IMR-90 (cell line): Measurements from ENCODE around the gene PSD2. TPM values are rescaled to one million over a fixed set of nuclear protein-coding genes. Genes with fewer than 3 reads are reported as not detected.

Experiments
- ATAC-seq: fragments of 200-7000 bp; cut with Tn5 transposase; 2 replicates; pipeline ENCODE4 v1.9.1; 2020; ENCODE audit warnings: low read depth, mild to moderate bottlenecking, moderate library complexity
- BruUV-seq: library from RNA; stranded (reverse); fragments of 400-500 nt; replicated peaks from 2 replicates; lab custom pipeline; 2021; lab: Mats Ljungman, UMichigan
- CTCF ChIA-PET: fragments of 300-600 bp; formaldehyde crosslinking; extraction: SDS; loops from one replicate; lab custom pipeline; 2021; ENCODE audit warnings: antibody characterized with exemption; lab: Yijun Ruan, JAX
- POLR2A ChIA-PET: fragments of 300-600 bp; sonication (Branson Sonifier 250); formaldehyde crosslinking; loops from one replicate; lab custom pipeline; 2022; ENCODE audit warnings: antibody characterized with exemption; ENCODE audit not compliant: unreplicated experiment; lab: Charles Lee
- DNase-seq: peaks from one replicate; pipeline ENCODE4 v3.0.0; 2013
- H2AFZ ChIP-seq: replicated peaks from 2 replicates; pipeline ENCODE3; 2013; ENCODE audit warnings: low read length, mild to moderate bottlenecking; ENCODE audit not compliant: poor library complexity
- H2AK5ac ChIP-seq: 2 replicates; pipeline ENCODE4 v1.6.1; 2013; ENCODE audit warnings: low read depth, low read length, inconsistent platforms
- H2AK9ac ChIP-seq: replicated peaks from 2 replicates; pipeline ENCODE3; 2013; ENCODE audit warnings: mild to moderate bottlenecking, low read depth, low read length, moderate library complexity; ENCODE audit not compliant: poor library complexity
- H2BK120ac ChIP-seq: 2 replicates; pipeline ENCODE4 v1.6.1; 2013; ENCODE audit warnings: low read depth, low read length, inconsistent platforms
- H2BK15ac ChIP-seq: 3 replicates; pipeline ENCODE4 v1.6.1; 2013; ENCODE audit warnings: low read depth, low read length, inconsistent platforms
- H2BK20ac ChIP-seq: 2 replicates; pipeline ENCODE4 v1.6.1; 2013; ENCODE audit warnings: low read depth, mild to moderate bottlenecking, inconsistent platforms, low read length, moderate library complexity
- H2BK5ac ChIP-seq: 2 replicates; pipeline ENCODE4 v1.6.1; 2013; ENCODE audit warnings: mild to moderate bottlenecking, low read depth, low read length, inconsistent platforms; ENCODE audit not compliant: poor library complexity, severe bottlenecking
- H3K14ac ChIP-seq: replicated peaks from 2 replicates; pipeline ENCODE4 v1.6.1; 2013; ENCODE audit warnings: low read depth, low read length, inconsistent platforms
- H3K18ac ChIP-seq: 2 replicates; pipeline ENCODE4 v1.6.1; 2013; ENCODE audit warnings: low read depth, low read length, control low read depth
- H3K23ac ChIP-seq: 2 replicates; pipeline ENCODE4 v1.6.1; 2013; ENCODE audit warnings: low read depth, low read length, inconsistent platforms
- H3K27ac ChIP-seq: 2 replicates; pipeline ENCODE4 v1.5.1; 2013; ENCODE audit warnings: mild to moderate bottlenecking, control low read depth, low read length; ENCODE audit not compliant: insufficient read depth
- H3K27me3 ChIP-seq: 2 replicates; pipeline ENCODE4 v1.6.1; 2013; ENCODE audit warnings: low read length; ENCODE audit not compliant: control insufficient read depth, insufficient read depth
- H3K36me3 ChIP-seq: 2 replicates; pipeline ENCODE4 v1.6.1; 2013; ENCODE audit warnings: low read length, mixed read lengths; ENCODE audit not compliant: control insufficient read depth, insufficient read depth
- H3K4ac ChIP-seq: 2 replicates; pipeline ENCODE4 v1.6.1; 2013; ENCODE audit warnings: low read depth, low read length, inconsistent platforms
- H3K4me1 ChIP-seq: 2 replicates; pipeline ENCODE4 v1.6.1; 2013; ENCODE audit warnings: low read length, mixed read lengths; ENCODE audit not compliant: control insufficient read depth, insufficient read depth
- H3K4me2 ChIP-seq: 2 replicates; pipeline ENCODE4 v1.6.1; 2013; ENCODE audit warnings: low read depth, mild to moderate bottlenecking, control low read depth, low read length, moderate library complexity
- H3K4me3 ChIP-seq: 2 replicates; pipeline ENCODE4 v1.5.1; 2013; ENCODE audit warnings: low read depth, mild to moderate bottlenecking, control low read depth, low read length, moderate library complexity; ENCODE audit not compliant: insufficient read depth
- H3K56ac ChIP-seq: 2 replicates; pipeline ENCODE4 v1.6.1; 2013; ENCODE audit warnings: low read length, inconsistent platforms; ENCODE audit not compliant: insufficient read depth; ENCODE audit errors: extremely low read depth
- H3K79me1 ChIP-seq, 2 experiments: 2 replicates each; pipeline ENCODE4 v1.6.1; 2013; ENCODE audit warnings: low read length in 2 of 2, inconsistent platforms in 1 of 2, low read depth in 1 of 2
- H3K9ac ChIP-seq: 2 replicates; pipeline ENCODE4 v1.6.1; 2013; ENCODE audit warnings: low read depth, low read length, control low read depth
- H3K9me1 ChIP-seq: 2 replicates; pipeline ENCODE4 v1.6.1; 2013; ENCODE audit warnings: low read length, inconsistent platforms; ENCODE audit not compliant: insufficient read depth
- H3K9me3 ChIP-seq: 2 replicates; pipeline ENCODE4 v1.6.1; 2013; ENCODE audit warnings: low read length; ENCODE audit not compliant: control insufficient read depth, insufficient read depth
- H4K20me1 ChIP-seq: 2 replicates; pipeline ENCODE4 v1.6.1; 2013; ENCODE audit warnings: low read length, inconsistent platforms; ENCODE audit not compliant: insufficient read depth
- H4K5ac ChIP-seq: 2 replicates; pipeline ENCODE4 v1.6.1; 2013; ENCODE audit warnings: mild to moderate bottlenecking, low read depth, low read length, control low read depth
- H4K8ac ChIP-seq, 2 experiments: 2 replicates each; pipeline ENCODE4 v1.6.1; 2013; ENCODE audit warnings: low read depth in 2 of 2, low read length in 2 of 2, control low read depth in 1 of 2, inconsistent platforms in 1 of 2
- H4K91ac ChIP-seq: 2 replicates; pipeline ENCODE4 v1.6.1; 2013; ENCODE audit warnings: low read depth, low read length, inconsistent platforms; ENCODE audit not compliant: insufficient read depth
- FOS ChIP-seq: fragments of 150-350 bp; IDR thresholded peaks from 2 replicates; pipeline ENCODE4 v1.6.1; 2016; ENCODE audit warnings: low read depth, low read length
- MAFK ChIP-seq: IDR thresholded peaks from 2 replicates; pipeline ENCODE4 v1.6.1; 2012; ENCODE audit warnings: low read depth, low read length, improper control_type of control experiment
- POLR2A ChIP-seq: IDR thresholded peaks from 2 replicates; pipeline ENCODE4 v1.6.1; 2012; ENCODE audit warnings: mild to moderate bottlenecking, low read depth, low read length
- RFX5 ChIP-seq: IDR thresholded peaks from 2 replicates; pipeline ENCODE4 v1.8.0; 2012; ENCODE audit warnings: low read depth, mild to moderate bottlenecking, low read length, moderate library complexity
- WGBS, 2 experiments: methylation state at CpG; one replicate each; pipeline versions ENCODE4 v1.1.5 to v1.1.7; 2013; ENCODE audit warnings: missing lambda C conversion rate in 2 of 2; ENCODE audit not compliant: insufficient read length in 1 of 2; ENCODE audit errors: extremely low coverage in 2 of 2; 5-methylcytosine and 5-hydroxymethylcytosine counted together
- dilution Hi-C: fragments of 300-500 bp; cut with HindIII; formaldehyde crosslinking; loops from one replicate; pipeline ENCODE4 v1.14.3; 2018; ENCODE audit warnings: low sequenced_read_pairs; ENCODE audit not compliant: unreplicated experiment
- in situ Hi-C: fragments of 300-500 bp; cut with MboI; formaldehyde crosslinking; loops from 3 replicates; pipeline ENCODE4 v1.14.3; 2019; ENCODE audit warnings: low sequenced_read_pairs, inconsistent platforms, mixed read lengths
- intact Hi-C: fragments of 100-400 bp; cut with micrococcal nuclease; formaldehyde crosslinking; loops from 2 replicates; pipeline ENCODE4 v1.10.0; 2022
- microRNA-seq, 2 experiments: library from miRNA; stranded (forward) in 1 of 2; unstranded in 1 of 2; fragments of 10-50 nt in 1 of 2; fragments of <30 nt in 1 of 2; gene quantifications in 1 of 2; microRNA quantifications in 1 of 2; one replicate each; pipeline versions ENCODE3 to v1.1.0; 2013 to 2020; ENCODE audit not compliant: insufficient read depth in 1 of 2, insufficient read length in 1 of 2, unreplicated experiment in 1 of 2
- polyA plus RNA-seq, 3 experiments: library from polyadenylated mRNA; depleted of rRNA; stranded (reverse); fragments of >200 nt; gene quantifications; 2 replicates each; pipeline ENCODE4 v1.2.3, GENCODE V29; 2012; ENCODE audit warnings: low replicate concordance in 1 of 3
- small RNA-seq, 5 experiments: library from RNA; depleted of rRNA; stranded (forward); fragments of <200 nt; gene quantifications; one replicate each; pipeline ENCODE3, GENCODE V24; 2012
- total RNA-seq: library from RNA; depleted of rRNA; stranded (reverse); fragments of >200 nt; gene quantifications from 2 replicates; pipeline ENCODE4 v1.2.3, GENCODE V29; 2012; rRNA removed
- TF ChIP-seq, protein P1 (sequence below): fragments of 150-350 bp; IDR thresholded peaks from 2 replicates; pipeline ENCODE4 v1.6.1; 2017; ENCODE audit warnings: mild to moderate bottlenecking, antibody characterized with exemption, low read length, low read depth

PSD2 gene
- total and polyA plus RNA-seq, 2 of the 4 experiments (the other 2 are of a cell fraction): 0.05 TPM; not detected in 1

DNA sequence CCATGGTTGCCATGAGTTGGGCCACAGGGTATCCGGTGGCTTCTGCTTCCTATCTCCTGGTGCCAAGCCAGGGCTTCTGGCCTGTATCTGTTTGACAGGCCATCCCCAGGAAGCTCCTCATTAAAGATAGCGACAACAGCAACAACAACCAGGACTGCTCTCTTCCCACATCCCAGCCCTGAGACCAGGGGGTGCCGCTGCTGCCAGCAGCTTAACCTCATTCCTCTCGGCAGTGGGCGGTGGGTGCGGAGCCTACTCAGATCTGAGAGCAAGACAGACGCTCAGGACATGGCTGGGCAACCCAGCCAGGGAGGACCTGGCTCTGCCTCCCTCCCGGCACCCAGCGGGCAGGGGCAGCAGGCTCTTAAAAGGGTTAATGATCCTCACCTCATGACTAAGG is 98.3 kb downstream of the PSD2 start:
- TF ChIP-seq POLR2A (no peak), MAFK (no peak), FOS (no peak), RFX5 (no peak)
- TF ChIP-seq, protein P1, sequence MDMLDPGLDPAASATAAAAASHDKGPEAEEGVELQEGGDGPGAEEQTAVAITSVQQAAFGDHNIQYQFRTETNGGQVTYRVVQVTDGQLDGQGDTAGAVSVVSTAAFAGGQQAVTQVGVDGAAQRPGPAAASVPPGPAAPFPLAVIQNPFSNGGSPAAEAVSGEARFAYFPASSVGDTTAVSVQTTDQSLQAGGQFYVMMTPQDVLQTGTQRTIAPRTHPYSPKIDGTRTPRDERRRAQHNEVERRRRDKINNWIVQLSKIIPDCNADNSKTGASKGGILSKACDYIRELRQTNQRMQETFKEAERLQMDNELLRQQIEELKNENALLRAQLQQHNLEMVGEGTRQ: no peak
- in situ Hi-C loops: no loop called here
- H2AK9ac ChIP-seq: no peak overlapping the region
- 0 out of 2 replicates have a peak, but pooled peaks cover 3% of the 10 kb centered on the region for H3K9me1 ChIP-seq
- no peak overlapping the region for H3K14ac ChIP-seq
- H2AK5ac ChIP-seq: no peak overlapping the region
- 31% methylated on average over 5 of the region's 9 CpGs; no CpG with 5 or more reads in 1 of the 2 experiments for WGBS, 2 experiments
- H3K23ac ChIP-seq: no peak overlapping the region
- H3K27me3 ChIP-seq: peaks cover 69% of the 10 kb centered on the region
- ChIA-PET CTCF (no interaction called here), POLR2A (no interaction called here)
- H3K4me2 ChIP-seq: no peak overlapping the region
- no peaks in the 10 kb centered on the region for H3K36me3 ChIP-seq
- DNase-seq: no peak
- no peak overlapping the region for H3K9ac ChIP-seq
- no peak overlapping the region for H3K56ac ChIP-seq
- no peak overlapping the region for H2BK5ac ChIP-seq
- H4K8ac ChIP-seq: no peak overlapping the region
- H2BK15ac ChIP-seq: no peak overlapping the region
- no peaks in the 10 kb centered on the region for H3K4me1 ChIP-seq
- H3K18ac ChIP-seq: no peak overlapping the region
- no peaks in the 10 kb centered on the region for H3K9me3 ChIP-seq
- H2BK20ac ChIP-seq: no peak overlapping the region
- no peak for ATAC-seq
- no peak overlapping the region for H2BK120ac ChIP-seq
- H4K5ac ChIP-seq: no peak overlapping the region
- BruUV-seq: no TSS peak
- intact Hi-C loops: no loop called here
- no peak overlapping the region for H3K27ac ChIP-seq
- dilution Hi-C loops: no loop called here
- H3K4ac ChIP-seq: no peak overlapping the region
- no peaks in the 10 kb centered on the region for H4K20me1 ChIP-seq
- no peaks in the 10 kb centered on the region for H3K79me1 ChIP-seq
- H3K4me3 ChIP-seq: no peak overlapping the region
- no peak overlapping the region for H4K91ac ChIP-seq
- no peak overlapping the region for H2AFZ ChIP-seq

Small RNAs within 50 kb of the gene (microRNA-seq; reads per million reads assigned to microRNA genes)
- gene AC008667.4 (ENCODE audit: insufficient read depth, insufficient read length): not detected

Small RNAs within 50 kb of the gene (small RNA-seq; reads per million reads assigned to genes)
- 0 reads per million in 5 experiments for gene AC008667.4

Other genes starting within 250 kb of the PSD2 start
- 35.7 and 56.7 TPM in 2 replicates for gene UBE2D2, start 234.5 kb upstream of the PSD2 start, total RNA-seq
- 26.9 and 34.4 TPM in 2 replicates for gene UBE2D2, start 234.5 kb upstream of the PSD2 start, polyA plus RNA-seq (2012; rRNA removed)
- 24.9 and 30.8 TPM in 2 replicates for gene CXXC5, start 147.5 kb upstream of the PSD2 start, total RNA-seq
- gene CXXC5, start 147.5 kb upstream of the PSD2 start, polyA plus RNA-seq (2012; rRNA removed): 35.7 and 38.8 TPM in 2 replicates
- gene NRG2, start 247.5 kb downstream of the PSD2 start, total RNA-seq: 0.18 TPM in 1 of 2 replicates, not detected in the other
- gene NRG2, start 247.5 kb downstream of the PSD2 start, polyA plus RNA-seq (2012; rRNA removed): not detected in 2 replicates